Trophoblast cell (in vitro differentiated cells and primary cell): ENCODE measurements around the gene CCDC146.

ENCODE experiments used
- DNase-seq, 2 donors: peaks; one replicate each; pipeline ENCODE4 v3.0.0-alpha.2; 2016
- H2AFZ ChIP-seq: 2 replicates; pipeline ENCODE4 v1.6.1; 2013; ENCODE audit warnings: low read length, moderate library complexity, mild to moderate bottlenecking; ENCODE audit not compliant: insufficient read depth, poor library complexity
- H2AK5ac ChIP-seq: 2 replicates; pipeline ENCODE4 v1.6.1; 2013; ENCODE audit warnings: mild to moderate bottlenecking, low read length
- H2BK120ac ChIP-seq: 2 replicates; pipeline ENCODE4 v1.6.1; 2013; ENCODE audit warnings: low read length, mild to moderate bottlenecking, moderate library complexity; ENCODE audit not compliant: insufficient read depth, poor library complexity
- H2BK12ac ChIP-seq: 2 replicates; pipeline ENCODE4 v1.6.1; 2013; ENCODE audit warnings: mild to moderate bottlenecking, low read length, moderate library complexity
- H2BK5ac ChIP-seq: 2 replicates; pipeline ENCODE4 v1.6.1; 2013; ENCODE audit warnings: low read length, low read depth, moderate library complexity, mild to moderate bottlenecking; ENCODE audit not compliant: poor library complexity
- H3K14ac ChIP-seq: 2 replicates; pipeline ENCODE4 v1.6.1; 2013; ENCODE audit warnings: mild to moderate bottlenecking, low read length
- H3K18ac ChIP-seq: 2 replicates; pipeline ENCODE4 v1.6.1; 2013; ENCODE audit warnings: mild to moderate bottlenecking, low read length
- H3K23ac ChIP-seq: 2 replicates; pipeline ENCODE4 v1.6.1; 2013; ENCODE audit warnings: low read length
- H3K27ac ChIP-seq: 2 replicates; pipeline ENCODE4 v1.5.1; 2013; ENCODE audit warnings: low read depth, mild to moderate bottlenecking, inconsistent platforms, low read length, moderate library complexity
- H3K27me3 ChIP-seq: 2 replicates; pipeline ENCODE4 v1.6.1; 2013; ENCODE audit warnings: inconsistent platforms, mild to moderate bottlenecking, low read length, moderate library complexity; ENCODE audit not compliant: insufficient read depth
- H3K36me3 ChIP-seq, 2 experiments: 1 replicate in 1 of 2; 2 replicates in 1 of 2; pipeline ENCODE4 v1.6.1; 2013; ENCODE audit warnings: low read length in 2 of 2, mild to moderate bottlenecking in 2 of 2, moderate library complexity in 1 of 2; ENCODE audit not compliant: insufficient read depth in 2 of 2, control insufficient read depth in 1 of 2
- H3K4ac ChIP-seq: 2 replicates; pipeline ENCODE4 v1.6.1; 2013; ENCODE audit warnings: low read depth, mild to moderate bottlenecking, low read length, moderate library complexity
- H3K4me1 ChIP-seq, 2 experiments: 1 replicate in 1 of 2; 2 replicates in 1 of 2; pipeline ENCODE4 v1.6.1; 2013; ENCODE audit warnings: low read length in 2 of 2, mild to moderate bottlenecking in 2 of 2, moderate library complexity in 1 of 2; ENCODE audit not compliant: insufficient read depth in 2 of 2, control insufficient read depth in 1 of 2
- H3K4me2 ChIP-seq: 2 replicates; pipeline ENCODE4 v1.6.1; 2013; ENCODE audit warnings: inconsistent platforms, mild to moderate bottlenecking, low read length, moderate library complexity
- H3K4me3 ChIP-seq: 2 replicates; pipeline ENCODE4 v1.5.1; 2013; ENCODE audit warnings: mild to moderate bottlenecking, low read depth, low read length, inconsistent platforms
- H3K79me1 ChIP-seq: one replicate; pipeline ENCODE4 v1.6.1; 2013; ENCODE audit warnings: low read length
- H3K79me2 ChIP-seq: 2 replicates; pipeline ENCODE4 v1.6.1; 2013; ENCODE audit warnings: low read length, mild to moderate bottlenecking; ENCODE audit not compliant: control insufficient read depth, insufficient read depth, poor library complexity
- H3K9ac ChIP-seq: 2 replicates; pipeline ENCODE4 v1.6.1; 2013; ENCODE audit warnings: mild to moderate bottlenecking, low read length
- H3K9me3 ChIP-seq: 2 replicates; pipeline ENCODE4 v1.6.1; 2013; ENCODE audit warnings: low read depth, mild to moderate bottlenecking, control low read depth, inconsistent platforms, low read length; ENCODE audit not compliant: insufficient read depth
- H4K12ac ChIP-seq: 2 replicates; pipeline ENCODE4 v1.6.1; 2013; ENCODE audit warnings: low read depth, mild to moderate bottlenecking, low read length, moderate library complexity
- H4K8ac ChIP-seq: 2 replicates; pipeline ENCODE4 v1.6.1; 2013; ENCODE audit warnings: low read depth, mild to moderate bottlenecking, low read length, moderate library complexity
- H4K91ac ChIP-seq: one replicate; pipeline ENCODE4 v1.6.1; 2013; ENCODE audit warnings: low read depth, mild to moderate bottlenecking, low read length, moderate library complexity
- WGBS: extraction: QIAGEN DNeasy Blood & Tissue Kit; methylation state at CpG from one replicate; pipeline ENCODE4 v1.1.7; 2013; ENCODE audit warnings: missing lambda C conversion rate; ENCODE audit not compliant: insufficient read length, insufficient coverage; ENCODE audit errors: extremely low coverage; 5-methylcytosine and 5-hydroxymethylcytosine counted together

Gene CCDC146

GRCh38 chr7:77200542-77200941 is 78.1 kb downstream of the CCDC146 start:
- Histone ChIP-seq H3K79me1 (no peaks in the 10 kb centered on the region), H3K27ac (no peak overlapping the region), H3K4me1 (no peaks in the 10 kb centered on the region), H2AFZ (no peak overlapping the region), H4K12ac (no peak overlapping the region), H2BK12ac (no peak overlapping the region), H3K9ac (no peak overlapping the region), H3K14ac (no peak overlapping the region), H2AK5ac (no peak overlapping the region), H3K4me3 (no peak overlapping the region), H3K9me3 (no peaks in the 10 kb centered on the region), H2BK5ac (no peak overlapping the region), H3K4me2 (no peak overlapping the region), H3K36me3 (no peaks in the 10 kb centered on the region), H2BK120ac (no peak overlapping the region), H3K18ac (no peak overlapping the region), H3K27me3 (no peaks in the 10 kb centered on the region), H4K8ac (no peak overlapping the region), H4K91ac (no peak overlapping the region), H3K79me2 (no peaks in the 10 kb centered on the region), H3K23ac (no peak overlapping the region), H3K4ac (no peak overlapping the region)
- no CpG with 5 or more reads among the region's 2 CpGs for WGBS
- no peak for DNase-seq

- WGBS: no CpG with 5 or more reads among the region's 4 CpGs
- no peak overlapping the region for H3K27ac ChIP-seq
- no peak overlapping the region for H2BK120ac ChIP-seq
- no peaks in the 10 kb centered on the region for H3K9me3 ChIP-seq
- no peak overlapping the region for H3K4ac ChIP-seq
- no peak overlapping the region for H2BK5ac ChIP-seq
- no peak overlapping the region for H4K12ac ChIP-seq
- H3K9ac ChIP-seq: no peak overlapping the region
- H3K4me2 ChIP-seq: no peak overlapping the region
- H2AK5ac ChIP-seq: no peak overlapping the region
- no peaks in the 10 kb centered on the region for H3K36me3 ChIP-seq
- no peak overlapping the region for H2BK12ac ChIP-seq
- DNase-seq: no peak
- H3K14ac ChIP-seq: no peak overlapping the region
- H3K4me3 ChIP-seq: no peak overlapping the region
- no peak overlapping the region for H3K18ac ChIP-seq
- no peak overlapping the region for H2AFZ ChIP-seq
- no peaks in the 10 kb centered on the region for H3K27me3 ChIP-seq
- no peak overlapping the region for H4K8ac ChIP-seq
- H3K23ac ChIP-seq: no peak overlapping the region
- H3K79me2 ChIP-seq: no peaks in the 10 kb centered on the region
- H3K4me1 ChIP-seq: no peaks in the 10 kb centered on the region
- no peaks in the 10 kb centered on the region for H3K79me1 ChIP-seq
- no peak overlapping the region for H4K91ac ChIP-seq
Observed at GRCh38 chr7:77202481-77202976, 80.1 kb downstream of the CCDC146 start.

- H3K23ac ChIP-seq: no peak overlapping the region
- no peak overlapping the region for H3K4me3 ChIP-seq
- H4K12ac ChIP-seq: no peak overlapping the region
- H3K79me2 ChIP-seq: no peaks in the 10 kb centered on the region
- no peaks in the 10 kb centered on the region for H3K79me1 ChIP-seq
- H4K8ac ChIP-seq: no peak overlapping the region
- peaks cover 0 to 2% of the 10 kb centered on the region in 2 experiments for H3K36me3 ChIP-seq
- H2BK12ac ChIP-seq: no peak overlapping the region
- H3K4ac ChIP-seq: no peak overlapping the region
- no peaks in the 10 kb centered on the region for H3K27me3 ChIP-seq
- H3K14ac ChIP-seq: no peak overlapping the region
- no peak overlapping the region for H2BK120ac ChIP-seq
- H3K4me1 ChIP-seq: no peaks in the 10 kb centered on the region
- no peak overlapping the region for H3K27ac ChIP-seq
- no CpG with 5 or more reads among the region's 3 CpGs for WGBS
- H3K18ac ChIP-seq: no peak overlapping the region
- no peak overlapping the region for H2AK5ac ChIP-seq
- no peak overlapping the region for H2BK5ac ChIP-seq
- H3K9me3 ChIP-seq: peaks cover 9% of the 10 kb centered on the region
- H2AFZ ChIP-seq: no peak overlapping the region
- no peak overlapping the region for H3K4me2 ChIP-seq
- DNase-seq: peak in 1 of 2 donors; percentile 20
- H4K91ac ChIP-seq: no peak overlapping the region
- H3K9ac ChIP-seq: no peak overlapping the region
Observed at GRCh38 chr7:77205706-77206105, 83.3 kb downstream of the CCDC146 start.

- H2AFZ ChIP-seq: no peak overlapping the region
- no peak overlapping the region for H3K14ac ChIP-seq
- H2BK5ac ChIP-seq: no peak overlapping the region
- H3K4me1 ChIP-seq: no peaks in the 10 kb centered on the region
- H2BK12ac ChIP-seq: no peak overlapping the region
- H2AK5ac ChIP-seq: no peak overlapping the region
- H3K27me3 ChIP-seq: no peaks in the 10 kb centered on the region
- peaks cover 10% of the 10 kb centered on the region for H3K9me3 ChIP-seq
- H3K18ac ChIP-seq: no peak overlapping the region
- no peak overlapping the region for H3K9ac ChIP-seq
- no peak overlapping the region for H3K23ac ChIP-seq
- no peak for DNase-seq
- H4K91ac ChIP-seq: no peak overlapping the region
- no peak overlapping the region for H4K12ac ChIP-seq
- H4K8ac ChIP-seq: no peak overlapping the region
- H3K4me3 ChIP-seq: no peak overlapping the region
- no peak overlapping the region for H2BK120ac ChIP-seq
- no peak overlapping the region for H3K4ac ChIP-seq
- no peak overlapping the region for H3K27ac ChIP-seq
- H3K4me2 ChIP-seq: no peak overlapping the region
- H3K79me1 ChIP-seq: no peaks in the 10 kb centered on the region
- H3K79me2 ChIP-seq: no peaks in the 10 kb centered on the region
- peaks cover 0 to 2% of the 10 kb centered on the region in 2 experiments for H3K36me3 ChIP-seq
Observed at GRCh38 chr7:77208416-77208815, 86.0 kb downstream of the CCDC146 start.
